ENCODE measurements around the gene CARD11. TPM values are rescaled to one million over a fixed set of nuclear protein-coding genes. Genes with fewer than 3 reads are reported as not detected.

The CARD11 gene
- total RNA-seq, 1 experiment from 2014 or later, result 0.57 TPM

- H2AFZ ChIP-seq (ENCODE audit: low read depth, low read length, poor library complexity, severe bottlenecking), result no peak overlapping the region
- no peaks in the 10 kb centered on the region for H4K20me1 ChIP-seq (ENCODE audit: insufficient read depth)
- H3K9ac ChIP-seq (ENCODE audit: low read length), result no peak overlapping the region
- BruUV-seq (replicated peaks), result no TSS peak
- H3K79me2 ChIP-seq (ENCODE audit: insufficient read depth, low read length), result no peaks in the 10 kb centered on the region
- H3K4me1 ChIP-seq (ENCODE audit: control insufficient read depth in 1 of 2, insufficient read depth in 2 of 2, low read length in 2 of 2), result peaks cover 6 to 10% of the 10 kb centered on the region in 2 experiments
- no peaks in the 10 kb centered on the region for H3K27me3 ChIP-seq (ENCODE audit: insufficient read depth, low read length)
- no peak overlapping the region for H3K4me3 ChIP-seq (replicated peaks in 1 of 2; ENCODE audit: low read depth in 1 of 2, low read length in 2 of 2)
- no peaks in the 10 kb centered on the region for H3K9me2 ChIP-seq (ENCODE audit: insufficient read depth)
- ChIA-PET POLR2A (no interaction called here), RAD21 (ENCODE audit: low non-redundant PET in 1 of 2, low total read pairs in 2 of 2, uncharacterized antibody in 2 of 2, unreplicated experiment in 2 of 2) (no interaction called here), CTCF (no interaction called here)
- H3K27ac ChIP-seq (ENCODE audit: low read depth, low read length), result no peak overlapping the region
- no peak for TF ChIP-seq SP1 (IDR thresholded peaks at IDR 0.05; ENCODE audit: low read depth)
- no peak for TF ChIP-seq SIN3A (IDR thresholded peaks at IDR 0.05; ENCODE audit: low read depth)
- TF ChIP-seq, protein P1, sequence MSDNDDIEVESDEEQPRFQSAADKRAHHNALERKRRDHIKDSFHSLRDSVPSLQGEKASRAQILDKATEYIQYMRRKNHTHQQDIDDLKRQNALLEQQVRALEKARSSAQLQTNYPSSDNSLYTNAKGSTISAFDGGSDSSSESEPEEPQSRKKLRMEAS (IDR thresholded peaks at IDR 0.05), result no peak
- no peak for TF ChIP-seq ZNF274 (IDR thresholded peaks at IDR 0.05; ENCODE audit: low read depth, low read length)
- no peak for TF ChIP-seq ZFX (IDR thresholded peaks at IDR 0.05)
- no peak for TF ChIP-seq RAD21 (IDR thresholded peaks at IDR 0.05; ENCODE audit: low read depth)
- TF ChIP-seq EGR1 (IDR thresholded peaks at IDR 0.05; ENCODE audit: low read depth), result no peak
- DNase-seq (ENCODE audit: low read depth, low spot score) (no peak), ATAC-seq (peak; percentile 36; the same call in 1 of the 2 replicates)
- intact Hi-C loops (cut with micrococcal nuclease), result no loop called here
- no peak overlapping the region for H3K4me2 ChIP-seq (ENCODE audit: low read length)
- H3K36me3 ChIP-seq (ENCODE audit: control insufficient read depth in 1 of 2, insufficient read depth in 2 of 2, low read length in 2 of 2), result no peaks in the 10 kb centered on the region
- no peaks in the 10 kb centered on the region for H3K9me3 ChIP-seq (ENCODE audit: control insufficient read depth in 1 of 2, insufficient read depth in 1 of 2, low read depth in 1 of 2, low read length in 2 of 2)
Observed at GRCh38 chr7:2880874-2881533, 162.7 kb downstream of the CARD11 start.

- Histone ChIP-seq H2AFZ (ENCODE audit: low read depth, low read length, poor library complexity, severe bottlenecking) (no peak overlapping the region), H3K27ac (ENCODE audit: low read depth, low read length) (no peak overlapping the region), H3K9me3 (ENCODE audit: control insufficient read depth in 1 of 2, insufficient read depth in 1 of 2, low read depth in 1 of 2, low read length in 2 of 2) (no peaks in the 10 kb centered on the region), H3K9me2 (ENCODE audit: insufficient read depth) (no peaks in the 10 kb centered on the region), H4K20me1 (ENCODE audit: insufficient read depth) (no peaks in the 10 kb centered on the region), H3K27me3 (ENCODE audit: insufficient read depth, low read length) (no peaks in the 10 kb centered on the region), H3K4me3 (replicated peaks in 1 of 2; ENCODE audit: low read depth in 1 of 2, low read length in 2 of 2) (no peak overlapping the region), H3K4me2 (ENCODE audit: low read length) (no peak overlapping the region), H3K79me2 (ENCODE audit: insufficient read depth, low read length) (no peaks in the 10 kb centered on the region), H3K9ac (ENCODE audit: low read length) (no peak overlapping the region), H3K4me1 (ENCODE audit: control insufficient read depth in 1 of 2, insufficient read depth in 2 of 2, low read length in 2 of 2) (peaks cover 6 to 10% of the 10 kb centered on the region in 2 experiments), H3K36me3 (ENCODE audit: control insufficient read depth in 1 of 2, insufficient read depth in 2 of 2, low read length in 2 of 2) (no peaks in the 10 kb centered on the region)
- RAD21 ChIA-PET (ENCODE audit: low non-redundant PET in 1 of 2, low total read pairs in 2 of 2, uncharacterized antibody in 2 of 2, unreplicated experiment in 2 of 2), result no interaction called here
- ATAC-seq, result no peak
- no TSS peak for BruUV-seq (replicated peaks)
- no peak for DNase-seq (ENCODE audit: low read depth, low spot score)
- CTCF ChIA-PET, result no interaction called here
- POLR2A ChIA-PET, result no interaction called here
- intact Hi-C loops (cut with micrococcal nuclease), result no loop called here
- no peak for TF ChIP-seq TCF7L2 (IDR thresholded peaks at IDR 0.05; ENCODE audit: borderline replicate concordance, extremely low read depth, insufficient read depth, insufficient read length)
- TF ChIP-seq POLR2AphosphoS5 (IDR thresholded peaks at IDR 0.05; ENCODE audit: low read depth, low read length), result no peak
- TF ChIP-seq CEBPB (IDR thresholded peaks at IDR 0.05; ENCODE audit: low read depth), result no peak
- TF ChIP-seq, protein P2, sequence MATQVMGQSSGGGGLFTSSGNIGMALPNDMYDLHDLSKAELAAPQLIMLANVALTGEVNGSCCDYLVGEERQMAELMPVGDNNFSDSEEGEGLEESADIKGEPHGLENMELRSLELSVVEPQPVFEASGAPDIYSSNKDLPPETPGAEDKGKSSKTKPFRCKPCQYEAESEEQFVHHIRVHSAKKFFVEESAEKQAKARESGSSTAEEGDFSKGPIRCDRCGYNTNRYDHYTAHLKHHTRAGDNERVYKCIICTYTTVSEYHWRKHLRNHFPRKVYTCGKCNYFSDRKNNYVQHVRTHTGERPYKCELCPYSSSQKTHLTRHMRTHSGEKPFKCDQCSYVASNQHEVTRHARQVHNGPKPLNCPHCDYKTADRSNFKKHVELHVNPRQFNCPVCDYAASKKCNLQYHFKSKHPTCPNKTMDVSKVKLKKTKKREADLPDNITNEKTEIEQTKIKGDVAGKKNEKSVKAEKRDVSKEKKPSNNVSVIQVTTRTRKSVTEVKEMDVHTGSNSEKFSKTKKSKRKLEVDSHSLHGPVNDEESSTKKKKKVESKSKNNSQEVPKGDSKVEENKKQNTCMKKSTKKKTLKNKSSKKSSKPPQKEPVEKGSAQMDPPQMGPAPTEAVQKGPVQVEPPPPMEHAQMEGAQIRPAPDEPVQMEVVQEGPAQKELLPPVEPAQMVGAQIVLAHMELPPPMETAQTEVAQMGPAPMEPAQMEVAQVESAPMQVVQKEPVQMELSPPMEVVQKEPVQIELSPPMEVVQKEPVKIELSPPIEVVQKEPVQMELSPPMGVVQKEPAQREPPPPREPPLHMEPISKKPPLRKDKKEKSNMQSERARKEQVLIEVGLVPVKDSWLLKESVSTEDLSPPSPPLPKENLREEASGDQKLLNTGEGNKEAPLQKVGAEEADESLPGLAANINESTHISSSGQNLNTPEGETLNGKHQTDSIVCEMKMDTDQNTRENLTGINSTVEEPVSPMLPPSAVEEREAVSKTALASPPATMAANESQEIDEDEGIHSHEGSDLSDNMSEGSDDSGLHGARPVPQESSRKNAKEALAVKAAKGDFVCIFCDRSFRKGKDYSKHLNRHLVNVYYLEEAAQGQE (IDR thresholded peaks at IDR 0.05; ENCODE audit: low read depth), result no peak
- TF ChIP-seq, protein P3, sequence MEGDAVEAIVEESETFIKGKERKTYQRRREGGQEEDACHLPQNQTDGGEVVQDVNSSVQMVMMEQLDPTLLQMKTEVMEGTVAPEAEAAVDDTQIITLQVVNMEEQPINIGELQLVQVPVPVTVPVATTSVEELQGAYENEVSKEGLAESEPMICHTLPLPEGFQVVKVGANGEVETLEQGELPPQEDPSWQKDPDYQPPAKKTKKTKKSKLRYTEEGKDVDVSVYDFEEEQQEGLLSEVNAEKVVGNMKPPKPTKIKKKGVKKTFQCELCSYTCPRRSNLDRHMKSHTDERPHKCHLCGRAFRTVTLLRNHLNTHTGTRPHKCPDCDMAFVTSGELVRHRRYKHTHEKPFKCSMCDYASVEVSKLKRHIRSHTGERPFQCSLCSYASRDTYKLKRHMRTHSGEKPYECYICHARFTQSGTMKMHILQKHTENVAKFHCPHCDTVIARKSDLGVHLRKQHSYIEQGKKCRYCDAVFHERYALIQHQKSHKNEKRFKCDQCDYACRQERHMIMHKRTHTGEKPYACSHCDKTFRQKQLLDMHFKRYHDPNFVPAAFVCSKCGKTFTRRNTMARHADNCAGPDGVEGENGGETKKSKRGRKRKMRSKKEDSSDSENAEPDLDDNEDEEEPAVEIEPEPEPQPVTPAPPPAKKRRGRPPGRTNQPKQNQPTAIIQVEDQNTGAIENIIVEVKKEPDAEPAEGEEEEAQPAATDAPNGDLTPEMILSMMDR (IDR thresholded peaks at IDR 0.05 in 2 of 3, conservative IDR thresholded peaks at IDR 0.05 in 1 of 3; ENCODE audit: borderline replicate concordance in 1 of 3, insufficient read depth in 1 of 3, low read depth in 2 of 3, low read length in 2 of 3), result no peak
- no peak for TF ChIP-seq EGR1 (IDR thresholded peaks at IDR 0.05; ENCODE audit: low read depth)
- TF ChIP-seq SP1 (IDR thresholded peaks at IDR 0.05; ENCODE audit: low read depth), result no peak
Observed at GRCh38 chr7:2880051-2880450, 163.6 kb downstream of the CARD11 start.
